Endothelial cell (in vitro differentiated cells): Measurements from ENCODE around the gene HOXC11. TPM values are rescaled to one million over a fixed set of nuclear protein-coding genes. Genes with fewer than 3 reads are reported as not detected.

Source experiments
- DNase-seq: peaks from one replicate; pipeline ENCODE4 v3.0.0; 2021; ENCODE audit warnings: low spot score
- H3K27ac Mint-ChIP-seq: one replicate; pipeline ENCODE4 v1.8.0; 2021; ENCODE audit warnings: mixed read lengths, inconsistent platforms; ENCODE audit not compliant: unreplicated experiment
- H3K27me3 Mint-ChIP-seq: one replicate; pipeline ENCODE4 v1.8.0; 2021; ENCODE audit warnings: mild to moderate bottlenecking, moderate library complexity, mixed read lengths, inconsistent platforms; ENCODE audit not compliant: unreplicated experiment
- H3K36me3 Mint-ChIP-seq: one replicate; pipeline ENCODE4 v1.8.0; 2021; ENCODE audit warnings: mild to moderate bottlenecking, low read depth, mixed read lengths, inconsistent platforms; ENCODE audit not compliant: unreplicated experiment
- H3K4me1 Mint-ChIP-seq: one replicate; pipeline ENCODE4 v1.8.0; 2021; ENCODE audit warnings: mild to moderate bottlenecking, mixed read lengths, inconsistent platforms; ENCODE audit not compliant: unreplicated experiment
- H3K4me3 Mint-ChIP-seq: one replicate; pipeline ENCODE4 v1.8.0; 2021; ENCODE audit warnings: mild to moderate bottlenecking, mixed read lengths, inconsistent platforms; ENCODE audit not compliant: unreplicated experiment
- H3K9me3 Mint-ChIP-seq: one replicate; pipeline ENCODE4 v1.8.0; 2021; ENCODE audit warnings: mixed read lengths, inconsistent platforms; ENCODE audit not compliant: unreplicated experiment
- CTCF ChIP-seq: fragments of 200-600 bp; sonication (generic); IDR thresholded peaks from one replicate; pipeline ENCODE4 v1.5.0; 2021; ENCODE audit warnings: antibody characterized with exemption; ENCODE audit not compliant: unreplicated experiment
- total RNA-seq: library from RNA; stranded (reverse); fragmentation: NEBNext Ultra II Directional; extraction: Animal tissue kit (Norgen Biotek cat#: 25700); gene quantifications from one replicate; pipeline ENCODE4 v1.2.1, GENCODE V29; 2021; ENCODE audit not compliant: unreplicated experiment

Gene HOXC11
- total RNA-seq, 1 donor from 2014 or later: 0.38 TPM

- peaks cover 8% of the 10 kb centered on the region for H3K36me3 Mint-ChIP-seq
- no peak overlapping the region for H3K4me3 Mint-ChIP-seq
- no peaks in the 10 kb centered on the region for H3K9me3 Mint-ChIP-seq
- peaks cover 38% of the 10 kb centered on the region for H3K27me3 Mint-ChIP-seq
- no peak overlapping the region for H3K27ac Mint-ChIP-seq
- no peak for DNase-seq
- TF ChIP-seq CTCF: no peak
- peaks cover 17% of the 10 kb centered on the region for H3K4me1 Mint-ChIP-seq
Measured at GRCh38 chr12:53935383-53936341, 37.3 kb upstream of the HOXC11 start.

- H3K27ac Mint-ChIP-seq: no peak overlapping the region
- no peak overlapping the region for H3K4me3 Mint-ChIP-seq
- no peak for TF ChIP-seq CTCF
- no peak for DNase-seq
- peaks cover 42% of the 10 kb centered on the region for H3K27me3 Mint-ChIP-seq
- no peaks in the 10 kb centered on the region for H3K9me3 Mint-ChIP-seq
- H3K4me1 Mint-ChIP-seq: peaks cover 17% of the 10 kb centered on the region
- H3K36me3 Mint-ChIP-seq: peaks cover 8% of the 10 kb centered on the region
Measured at GRCh38 chr12:53937099-53937498, 35.8 kb upstream of the HOXC11 start.

- DNase-seq: no peak
- peaks cover 8% of the 10 kb centered on the region for H3K36me3 Mint-ChIP-seq
- peak overlapping the region; percentile 45 for H3K27ac Mint-ChIP-seq
- H3K4me1 Mint-ChIP-seq: peaks cover 18% of the 10 kb centered on the region
- H3K9me3 Mint-ChIP-seq: no peaks in the 10 kb centered on the region
- H3K4me3 Mint-ChIP-seq: no peak overlapping the region
- H3K27me3 Mint-ChIP-seq: peaks cover 37% of the 10 kb centered on the region
- no peak for TF ChIP-seq CTCF
Measured at GRCh38 chr12:53937596-53938325, 35.2 kb upstream of the HOXC11 start.

- H3K9me3 Mint-ChIP-seq: no peaks in the 10 kb centered on the region
- no peak for TF ChIP-seq CTCF
- peak; percentile 90 for DNase-seq
- H3K4me3 Mint-ChIP-seq: no peak within 1 kb of the TSS
- peaks cover 8% of the 10 kb centered on the region for H3K36me3 Mint-ChIP-seq
- H3K27ac Mint-ChIP-seq: peak within 1 kb of the TSS; percentile 45
- H3K4me1 Mint-ChIP-seq: peaks cover 18% of the 10 kb centered on the region
- H3K27me3 Mint-ChIP-seq: peaks cover 34% of the 10 kb centered on the region
Measured at GRCh38 chr12:53938326-53939140, 34.4 kb upstream of the HOXC11 start, which contains the start of gene HOXC13. Gene HOXC13 (plus strand): TSS chr12:53938831. CDS start chr12:53938907, 76 bp downstream.
